ENCODE measurements around the gene RPL18.

DNA sequence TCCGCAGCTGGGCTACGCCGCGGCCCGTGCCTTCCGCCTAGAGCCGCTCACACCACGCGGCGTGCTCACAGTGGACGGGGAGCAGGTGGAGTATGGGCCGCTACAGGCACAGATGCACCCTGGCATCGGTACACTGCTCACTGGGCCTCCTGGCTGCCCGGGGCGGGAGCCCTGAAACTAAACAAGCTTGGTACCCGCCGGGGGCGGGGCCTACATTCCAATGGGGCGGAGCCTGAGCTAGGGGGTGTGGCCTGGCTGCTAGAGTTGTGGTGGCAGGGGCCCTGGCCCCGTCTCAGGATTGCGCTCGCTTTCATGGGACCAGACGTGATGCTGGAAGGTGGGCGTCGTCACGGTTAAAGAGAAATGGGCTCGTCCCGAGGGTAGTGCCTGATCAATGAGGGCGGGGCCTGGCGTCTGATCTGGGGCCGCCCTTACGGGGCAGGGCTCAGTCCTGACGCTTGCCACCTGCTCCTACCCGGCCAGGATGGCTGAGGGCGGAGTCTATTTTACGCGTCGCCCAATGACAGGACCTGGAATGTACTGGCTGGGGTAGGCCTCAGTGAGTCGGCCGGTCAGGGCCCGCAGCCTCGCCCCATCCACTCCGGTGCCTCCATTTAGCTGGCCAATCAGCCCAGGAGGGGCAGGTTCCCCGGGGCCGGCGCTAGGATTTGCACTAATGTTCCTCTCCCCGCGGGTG is 10.8 kb upstream of the RPL18 start:
- TF ChIP-seq, protein P1, sequence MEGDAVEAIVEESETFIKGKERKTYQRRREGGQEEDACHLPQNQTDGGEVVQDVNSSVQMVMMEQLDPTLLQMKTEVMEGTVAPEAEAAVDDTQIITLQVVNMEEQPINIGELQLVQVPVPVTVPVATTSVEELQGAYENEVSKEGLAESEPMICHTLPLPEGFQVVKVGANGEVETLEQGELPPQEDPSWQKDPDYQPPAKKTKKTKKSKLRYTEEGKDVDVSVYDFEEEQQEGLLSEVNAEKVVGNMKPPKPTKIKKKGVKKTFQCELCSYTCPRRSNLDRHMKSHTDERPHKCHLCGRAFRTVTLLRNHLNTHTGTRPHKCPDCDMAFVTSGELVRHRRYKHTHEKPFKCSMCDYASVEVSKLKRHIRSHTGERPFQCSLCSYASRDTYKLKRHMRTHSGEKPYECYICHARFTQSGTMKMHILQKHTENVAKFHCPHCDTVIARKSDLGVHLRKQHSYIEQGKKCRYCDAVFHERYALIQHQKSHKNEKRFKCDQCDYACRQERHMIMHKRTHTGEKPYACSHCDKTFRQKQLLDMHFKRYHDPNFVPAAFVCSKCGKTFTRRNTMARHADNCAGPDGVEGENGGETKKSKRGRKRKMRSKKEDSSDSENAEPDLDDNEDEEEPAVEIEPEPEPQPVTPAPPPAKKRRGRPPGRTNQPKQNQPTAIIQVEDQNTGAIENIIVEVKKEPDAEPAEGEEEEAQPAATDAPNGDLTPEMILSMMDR (IDR thresholded peaks at IDR 0.05), result no peak
- no peak for TF ChIP-seq POLR2AphosphoS5 (IDR thresholded peaks at IDR 0.05)
- TF ChIP-seq EP300 (IDR thresholded peaks at IDR 0.05), result no peak
- TF ChIP-seq POLR2A (IDR thresholded peaks at IDR 0.05), result no peak
